Pulmonary artery endothelial cell (primary cell): Measurements from ENCODE around the gene BFSP2. TPM values are rescaled to one million over a fixed set of nuclear protein-coding genes. Genes with fewer than 3 reads are reported as not detected.

Experiments used
- DNase-seq: peaks from one replicate; pipeline ENCODE4 v3.0.0-alpha.2; 2011; ENCODE audit warnings: low read depth, low spot score
- total RNA-seq: library from RNA; depleted of rRNA; stranded (reverse); fragments of >200 nt; gene quantifications from 2 replicates; pipeline ENCODE4 v1.2.3, GENCODE V29; 2014

The BFSP2 gene
- total RNA-seq, 1 donor from 2014 or later, result not detected

GRCh38 chr3:133418361-133418760 lies 18.5 kb downstream of the BFSP2 start:
- DNase-seq, result no peak

- DNase-seq, result no peak
These were observed 19.5 kb downstream of the BFSP2 start for GRCh38 chr3:133419151-133419909.

- no peak for DNase-seq
These were observed 25.3 kb downstream of the BFSP2 start for GRCh38 chr3:133424937-133425869.

GRCh38 chr3:133425898-133426297 lies 26.0 kb downstream of the BFSP2 start:
- no peak for DNase-seq

GRCh38 chr3:133426721-133427120 lies 26.9 kb downstream of the BFSP2 start:
- no peak for DNase-seq

GRCh38 chr3:133428552-133428951 lies 28.7 kb downstream of the BFSP2 start:
- no peak for DNase-seq

GRCh38 chr3:133429063-133429462 lies 29.2 kb downstream of the BFSP2 start:
- no peak for DNase-seq

GRCh38 chr3:133439563-133439962 lies 39.7 kb downstream of the BFSP2 start:
- DNase-seq, result no peak

- no peak for DNase-seq
These were observed 40.8 kb downstream of the BFSP2 start for GRCh38 chr3:133440652-133441051.

GRCh38 chr3:133441867-133442270 lies 42.0 kb downstream of the BFSP2 start:
- no peak for DNase-seq

GRCh38 chr3:133442518-133442917 lies 42.7 kb downstream of the BFSP2 start:
- no peak for DNase-seq

GRCh38 chr3:133443649-133444422 lies 44.0 kb downstream of the BFSP2 start:
- no peak for DNase-seq

GRCh38 chr3:133444423-133444774 lies 44.5 kb downstream of the BFSP2 start:
- DNase-seq, result no peak

- no peak for DNase-seq
These were observed 45.3 kb downstream of the BFSP2 start for GRCh38 chr3:133445108-133445507.

GRCh38 chr3:133447750-133448477 lies 48.1 kb downstream of the BFSP2 start:
- DNase-seq, result no peak

GRCh38 chr3:133448478-133449122 lies 48.7 kb downstream of the BFSP2 start:
- no peak for DNase-seq

- DNase-seq, result no peak
These were observed 51.5 kb downstream of the BFSP2 start for GRCh38 chr3:133451309-133451708.

- no peak for DNase-seq
These were observed 52.9 kb downstream of the BFSP2 start for GRCh38 chr3:133452641-133453319.

- no peak for DNase-seq
These were observed 53.5 kb downstream of the BFSP2 start for GRCh38 chr3:133453383-133453782.

GRCh38 chr3:133455281-133455680 lies 55.4 kb downstream of the BFSP2 start:
- DNase-seq, result no peak
